GM12892 (cell line): Measurements from ENCODE around the gene EBLN1.

Experiments
- DNase-seq: peaks from one replicate; pipeline ENCODE4 v3.0.0; 2011; ENCODE audit not compliant: insufficient read length
- FAIRE-seq: peaks from 2 replicates; lab custom pipeline; 2011; peaks lifted over from hg19 to GRCh38; lab: Jason Lieb, UNC
- POLR2A ChIP-seq: IDR thresholded peaks from 2 replicates; pipeline ENCODE4 v1.6.1; 2011; ENCODE audit warnings: low read depth, low read length, control low read depth
- POLR2AphosphoS5 ChIP-seq: IDR thresholded peaks from 2 replicates; pipeline ENCODE4 v1.6.1; 2011; ENCODE audit warnings: low read depth, low read length, control low read depth
- TAF1 ChIP-seq: IDR thresholded peaks from 2 replicates; pipeline ENCODE4 v1.6.1; 2011; ENCODE audit warnings: low read depth, mild to moderate bottlenecking, control low read depth, low read length, borderline replicate concordance

Gene EBLN1

DNA sequence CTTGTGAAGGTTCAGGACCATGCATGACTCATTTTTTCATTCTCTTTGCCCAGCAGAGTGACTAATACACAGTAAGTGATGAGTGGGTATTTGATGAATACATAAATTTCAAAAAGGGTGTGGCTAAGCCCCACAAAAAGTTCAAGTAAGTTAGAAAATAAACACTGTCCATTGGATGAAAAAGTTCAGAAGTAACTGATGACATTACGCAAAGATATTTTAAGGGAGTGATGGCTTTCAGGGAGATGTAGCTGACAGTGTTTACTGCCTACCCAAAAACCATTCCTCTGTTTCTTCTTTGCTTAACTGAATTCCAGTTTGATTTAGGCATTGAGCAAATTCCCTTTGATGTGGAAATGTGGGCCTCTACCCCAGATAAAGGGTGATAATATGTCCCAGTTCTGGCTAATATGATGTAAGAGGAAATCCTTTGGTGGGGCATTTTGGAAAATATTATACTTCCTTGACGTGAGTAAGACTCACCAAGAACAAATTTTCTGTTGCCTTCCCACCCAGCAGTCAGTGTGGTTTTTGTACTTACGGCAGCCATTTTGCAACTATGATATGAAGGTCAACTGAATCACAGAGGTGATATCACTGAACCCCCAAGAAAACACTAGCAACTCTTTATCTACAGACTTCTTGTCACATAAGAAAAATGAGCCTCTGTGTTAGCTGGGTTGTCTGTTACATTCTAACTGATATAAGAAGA lies 29.0 kb upstream of the EBLN1 start:
- TF ChIP-seq POLR2A: no peak
- no peak for TF ChIP-seq POLR2AphosphoS5
- no peak for TF ChIP-seq TAF1
- DNase-seq: no peak
- FAIRE-seq: no peak

DNA sequence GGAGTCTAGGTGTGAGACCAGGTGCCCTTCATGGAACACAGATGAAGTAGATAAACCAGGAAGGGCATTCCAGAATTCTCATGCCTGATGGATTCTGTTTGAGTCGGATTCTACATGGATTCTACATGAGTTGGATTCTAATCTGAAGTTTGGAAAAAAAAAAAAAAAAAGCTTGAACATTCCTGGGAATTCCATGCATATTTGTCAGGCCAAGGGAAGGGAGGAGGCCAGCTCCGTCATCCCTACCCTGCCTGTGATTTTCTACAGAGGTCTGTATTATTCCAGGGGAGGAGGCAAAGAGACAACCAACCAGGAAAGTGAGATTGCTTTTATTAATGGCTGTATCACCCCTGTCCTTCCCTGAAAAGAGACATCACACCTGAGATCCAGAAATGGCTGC lies 27.8 kb upstream of the EBLN1 start:
- no peak for DNase-seq
- FAIRE-seq: no peak
- no peak for TF ChIP-seq POLR2A
- TF ChIP-seq TAF1: no peak
- TF ChIP-seq POLR2AphosphoS5: no peak

- no peak for TF ChIP-seq POLR2AphosphoS5
- no peak for TF ChIP-seq TAF1
- TF ChIP-seq POLR2A: no peak
- no peak for FAIRE-seq
These were observed 27.0 kb upstream of the EBLN1 start for GRCh38 chr10:22244855-22245254.

DNA sequence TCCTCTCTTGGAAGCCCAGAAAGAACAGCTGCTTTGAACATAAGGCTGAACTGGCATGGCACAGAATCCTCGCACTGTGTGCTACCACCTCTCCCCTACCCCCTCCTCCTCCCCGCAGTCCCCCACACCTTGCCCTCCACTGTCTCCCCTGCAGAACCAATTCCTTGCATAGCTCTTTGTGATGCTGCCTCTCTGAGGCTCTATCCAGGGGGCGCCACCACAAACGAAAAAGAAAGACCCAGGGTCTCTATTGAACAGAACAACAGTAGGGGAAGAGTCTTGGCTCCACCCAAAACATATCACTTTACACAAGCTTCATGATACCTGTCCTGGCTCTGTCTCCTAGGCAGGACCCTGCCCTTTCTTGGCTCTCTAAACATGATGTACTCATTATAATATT lies 26.2 kb upstream of the EBLN1 start:
- FAIRE-seq: no peak

More at GRCh38 chr10:22244855-22245254, 27.0 kb upstream of the EBLN1 start:
- DNase-seq: no peak

DNA sequence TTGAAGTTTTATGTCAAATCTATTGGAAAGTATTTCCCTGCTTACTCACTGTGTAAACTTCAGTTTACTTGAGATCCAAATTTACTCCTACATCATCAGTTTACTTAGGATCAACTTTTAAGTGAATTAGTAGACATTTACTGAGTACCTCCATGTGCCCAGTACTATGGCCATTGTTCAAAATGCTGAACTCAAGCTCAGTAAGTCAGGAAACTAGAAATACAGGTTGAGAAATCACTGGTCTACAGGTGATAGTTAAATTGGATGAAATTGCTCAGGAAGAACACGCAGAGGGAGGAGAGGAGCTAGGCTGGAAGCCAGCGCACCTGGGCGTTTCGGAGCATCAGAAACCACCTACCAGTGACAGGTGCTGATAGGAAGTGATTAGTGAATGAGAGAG lies 25.5 kb upstream of the EBLN1 start:
- FAIRE-seq: no peak
- DNase-seq: no peak
- TF ChIP-seq POLR2A (no peak), POLR2AphosphoS5 (no peak), TAF1 (no peak)

More for the DNA sequence above, 26.2 kb upstream of the EBLN1 start:
- DNase-seq: no peak
- no peak for TF ChIP-seq POLR2A
- TF ChIP-seq POLR2AphosphoS5: no peak

- FAIRE-seq (no peak), DNase-seq (no peak)
- TF ChIP-seq POLR2A (no peak), TAF1 (no peak), POLR2AphosphoS5 (no peak)
These were observed 13.4 kb upstream of the EBLN1 start for GRCh38 chr10:22231260-22231659.

GRCh38 chr10:22230158-22230833 lies 12.5 kb upstream of the EBLN1 start:
- DNase-seq (no peak), FAIRE-seq (peak; percentile 73)
- no peak for TF ChIP-seq TAF1
- no peak for TF ChIP-seq POLR2AphosphoS5
- TF ChIP-seq POLR2A: no peak

DNA sequence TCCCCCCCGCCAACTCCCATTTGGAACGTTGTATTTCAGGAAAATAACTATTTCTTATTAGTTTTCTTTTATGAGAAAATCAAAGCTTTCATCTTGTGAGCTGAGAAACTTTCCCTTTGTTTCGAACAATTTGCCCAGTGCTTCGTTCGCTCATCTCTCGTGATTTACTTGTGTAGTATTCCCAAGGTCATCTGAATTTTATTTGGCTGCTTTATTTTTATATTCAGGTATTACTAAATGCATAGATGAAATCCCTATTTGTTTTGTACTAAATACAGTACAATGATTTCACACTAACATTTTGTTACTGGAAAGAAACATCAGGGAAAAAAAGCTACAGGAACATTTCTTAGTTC lies 12.0 kb upstream of the EBLN1 start:
- TF ChIP-seq TAF1: no peak
- TF ChIP-seq POLR2A: no peak
- no peak for TF ChIP-seq POLR2AphosphoS5
- DNase-seq (no peak), FAIRE-seq (peak; percentile 27)

GRCh38 chr10:22228943-22229801 lies 11.4 kb upstream of the EBLN1 start:
- FAIRE-seq: peak; percentile 96
- DNase-seq: peak; percentile 63
- TF ChIP-seq POLR2A (peak; percentile 44; the same call in 1 of the 2 replicates), POLR2AphosphoS5 (no peak), TAF1 (peak; percentile 25; the same call in 1 of the 2 replicates)

DNA sequence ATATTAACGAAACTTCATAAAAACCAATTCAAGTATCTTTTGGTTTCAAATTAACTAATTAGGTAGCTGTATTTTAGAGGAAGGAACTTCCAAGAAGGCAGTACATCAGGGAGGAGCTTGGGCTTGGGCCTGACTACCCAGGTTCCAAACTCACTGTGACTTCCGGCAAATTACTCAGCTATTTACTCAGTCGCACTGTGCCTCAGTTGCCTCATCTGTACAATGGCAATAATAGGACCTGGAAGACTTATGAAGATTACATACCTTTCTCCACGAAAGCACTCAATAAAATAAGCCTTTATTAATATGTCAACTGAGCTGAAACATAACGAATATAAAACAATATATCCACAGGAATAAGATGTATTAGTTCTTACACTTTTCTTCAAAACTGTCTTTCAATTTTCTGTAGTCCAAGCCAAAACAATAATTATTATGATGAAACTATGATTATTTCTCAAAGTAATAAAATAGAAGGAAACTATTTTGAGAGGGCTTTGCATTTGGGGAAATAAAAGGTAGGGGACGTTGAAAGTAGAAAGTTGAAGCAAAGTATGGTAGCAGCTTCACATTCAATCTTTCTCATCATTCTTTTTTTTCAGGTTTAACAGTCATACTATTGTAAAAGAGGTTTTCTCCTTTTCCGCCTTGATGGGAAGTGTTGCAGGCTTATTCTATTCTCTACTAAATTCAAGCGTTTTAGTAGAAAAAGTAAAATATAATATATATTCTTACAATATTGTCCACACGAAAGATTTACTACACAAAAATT lies 10.5 kb upstream of the EBLN1 start:
- FAIRE-seq (no peak), DNase-seq (no peak)
- no peak for TF ChIP-seq POLR2AphosphoS5
- no peak for TF ChIP-seq POLR2A
- TF ChIP-seq TAF1: no peak

- FAIRE-seq (no peak), DNase-seq (no peak)
- no peak for TF ChIP-seq POLR2AphosphoS5
- TF ChIP-seq TAF1: no peak
- TF ChIP-seq POLR2A: no peak
These were observed 8.8 kb upstream of the EBLN1 start for GRCh38 chr10:22226599-22226998.
